ENCODE results near the gene POLD1. TPM values are rescaled to one million over a fixed set of nuclear protein-coding genes. Genes with fewer than 3 reads are reported as not detected.
"Not testable (repeated sequence)": the region's sequence is repeated elsewhere in the genome, so short reads cannot be mapped to it uniquely, and the experiment has no call there.

The POLD1 gene
- total and polyA plus RNA-seq, 4 experiments from 2014 or later = 29.3 to 41.1 (median 35.6) TPM

- ChIA-PET POLR2A (ENCODE audit: partially characterized antibody) (no interaction called here), CTCF (ENCODE audit: partially characterized antibody) (interaction anchor here (1.1 kb wide), 1 partner anchor 76 kb away, joined by 3 read pairs; no protein-coding TSS in a partner anchor)
- H3K4me1 Mint-ChIP-seq = peaks cover 6 to 21% (median 12%) of the 10 kb centered on the region in 4 donors
- no peaks in the 10 kb centered on the region for H3K36me3 ChIP-seq (ENCODE audit: insufficient read depth, low read length)
- no peaks in the 10 kb centered on the region for H3K9me3 ChIP-seq (ENCODE audit: control insufficient read depth in 1 of 2, low read length in 2 of 2)
- H3K4me3 ChIP-seq (ENCODE audit: low read length in 2 of 2) = no peak overlapping the region
- DNase-seq = no peak
- no peaks in the 10 kb centered on the region for H3K27me3 ChIP-seq (ENCODE audit: insufficient read depth, low read length)
- no peaks in the 10 kb centered on the region for H3K36me3 Mint-ChIP-seq
- intact Hi-C loops (cut with micrococcal nuclease) = no loop called here
- peak overlapping the region in 4 of 7 donors; percentile 10 to 78 (median 56) for H3K27ac Mint-ChIP-seq
- no peak overlapping the region for H3K27ac ChIP-seq (ENCODE audit: low read depth, low read length)
- no peaks in the 10 kb centered on the region for H3K9me3 Mint-ChIP-seq
- peaks cover 13% of the 10 kb centered on the region for H3K4me1 ChIP-seq (ENCODE audit: insufficient read depth, low read length)
- H3K4me3 Mint-ChIP-seq = peak overlapping the region; percentile 34 to 81 (median 68)
- H3K27me3 Mint-ChIP-seq = peaks cover 7 to 22% of the 10 kb centered on the region in 2 donors
These were observed 49.3 kb downstream of the POLD1 start for GRCh38 chr19:50433201-50434180.

- intact Hi-C loops (cut with micrococcal nuclease) = no loop called here
- Mint-ChIP-seq H3K27ac (no peak overlapping the region), H3K27me3 (peaks cover 5 to 20% of the 10 kb centered on the region in 2 donors), H3K4me1 (peaks cover 6 to 17% (median 9%) of the 10 kb centered on the region in 4 donors), H3K4me3 (peak overlapping the region in 1 of 8 donors; percentile 33), H3K9me3 (no peaks in the 10 kb centered on the region), H3K36me3 (no peaks in the 10 kb centered on the region)
- Histone ChIP-seq H3K4me3 (ENCODE audit: low read length in 2 of 2) (no peak overlapping the region), H3K27ac (ENCODE audit: low read depth, low read length) (no peak overlapping the region), H3K27me3 (ENCODE audit: insufficient read depth, low read length) (no peaks in the 10 kb centered on the region), H3K36me3 (ENCODE audit: insufficient read depth, low read length) (no peaks in the 10 kb centered on the region), H3K4me1 (ENCODE audit: insufficient read depth, low read length) (peaks cover 13% of the 10 kb centered on the region), H3K9me3 (ENCODE audit: control insufficient read depth in 1 of 2, low read length in 2 of 2) (no peaks in the 10 kb centered on the region)
- DNase-seq = no peak
- POLR2A ChIA-PET (ENCODE audit: partially characterized antibody) = no interaction called here
- CTCF ChIA-PET (ENCODE audit: partially characterized antibody) = no interaction called here
These were observed 50.4 kb downstream of the POLD1 start for GRCh38 chr19:50434525-50434924.

GRCh38 chr19:50435221-50435620, 51.1 kb downstream of the POLD1 start:
- Mint-ChIP-seq H3K4me3 (no peak overlapping the region), H3K27me3 (peaks cover 9 to 25% of the 10 kb centered on the region in 2 donors), H3K4me1 (peaks cover 6 to 17% (median 9%) of the 10 kb centered on the region in 4 donors), H3K27ac (no peak overlapping the region), H3K9me3 (no peaks in the 10 kb centered on the region), H3K36me3 (no peaks in the 10 kb centered on the region)
- Histone ChIP-seq H3K4me3 (ENCODE audit: low read length in 2 of 2) (no peak overlapping the region), H3K36me3 (ENCODE audit: insufficient read depth, low read length) (no peaks in the 10 kb centered on the region), H3K27me3 (ENCODE audit: insufficient read depth, low read length) (no peaks in the 10 kb centered on the region), H3K9me3 (ENCODE audit: control insufficient read depth in 1 of 2, low read length in 2 of 2) (no peaks in the 10 kb centered on the region), H3K27ac (ENCODE audit: low read depth, low read length) (no peak overlapping the region), H3K4me1 (ENCODE audit: insufficient read depth, low read length) (peaks cover 13% of the 10 kb centered on the region)
- ChIA-PET CTCF (ENCODE audit: partially characterized antibody) (no interaction called here), POLR2A (ENCODE audit: partially characterized antibody) (no interaction called here)
- intact Hi-C loops (cut with micrococcal nuclease) = no loop called here
- no peak for DNase-seq

GRCh38 chr19:50435627-50436026, 51.5 kb downstream of the POLD1 start:
- Histone ChIP-seq H3K27me3 (ENCODE audit: insufficient read depth, low read length) (no peaks in the 10 kb centered on the region), H3K36me3 (ENCODE audit: insufficient read depth, low read length) (no peaks in the 10 kb centered on the region), H3K4me3 (ENCODE audit: low read length in 2 of 2) (no peak overlapping the region), H3K27ac (ENCODE audit: low read depth, low read length) (no peak overlapping the region), H3K4me1 (ENCODE audit: insufficient read depth, low read length) (peaks cover 13% of the 10 kb centered on the region), H3K9me3 (ENCODE audit: control insufficient read depth in 1 of 2, low read length in 2 of 2) (no peaks in the 10 kb centered on the region)
- intact Hi-C loops (cut with micrococcal nuclease) = no loop called here
- Mint-ChIP-seq H3K4me3 (no peak overlapping the region), H3K4me1 (peaks cover 6 to 16% (median 9%) of the 10 kb centered on the region in 4 donors), H3K9me3 (peaks cover 0 to 2% (median 0%) of the 10 kb centered on the region in 8 donors), H3K27me3 (peaks cover 9 to 25% of the 10 kb centered on the region in 2 donors), H3K36me3 (no peaks in the 10 kb centered on the region), H3K27ac (no peak overlapping the region)
- CTCF ChIA-PET (ENCODE audit: partially characterized antibody) = no interaction called here
- DNase-seq = no peak
- POLR2A ChIA-PET (ENCODE audit: partially characterized antibody) = no interaction called here

DNA sequence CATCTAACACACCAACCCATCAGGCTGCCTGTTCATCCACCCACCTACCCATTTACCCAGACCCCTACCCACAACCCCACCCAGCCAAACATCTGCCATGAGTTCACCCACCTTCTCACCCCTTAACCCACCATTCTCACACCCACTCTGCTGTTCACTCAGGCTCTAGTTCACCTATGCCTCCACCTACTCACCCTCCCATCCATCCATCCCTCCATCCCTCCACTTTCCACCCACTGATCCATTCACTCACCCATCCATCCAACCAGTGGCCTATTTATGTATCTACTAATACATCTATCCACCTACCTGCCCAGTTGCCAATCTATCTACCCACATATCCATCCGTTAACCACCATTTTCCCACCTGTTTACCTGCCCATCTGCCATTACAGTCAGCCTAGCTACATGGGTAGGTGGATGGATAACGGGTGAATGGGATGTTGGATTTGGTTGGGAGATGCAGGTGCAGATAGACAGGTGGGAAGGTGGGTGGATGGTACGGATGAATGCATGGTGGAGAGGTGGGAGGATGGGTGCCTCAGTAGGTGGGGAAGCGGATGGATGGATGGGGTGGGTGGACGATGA, 53.8 kb downstream of the POLD1 start:
- Mint-ChIP-seq H3K27me3 (peaks cover 8 to 18% of the 10 kb centered on the region in 2 donors), H3K27ac (no peak overlapping the region), H3K36me3 (no peaks in the 10 kb centered on the region), H3K4me3 (no peak overlapping the region), H3K4me1 (peaks cover 0 to 2% (median 0%) of the 10 kb centered on the region in 4 donors), H3K9me3 (peaks cover 0 to 2% (median 0%) of the 10 kb centered on the region in 8 donors)
- Histone ChIP-seq H3K27ac (ENCODE audit: low read depth, low read length) (no peak overlapping the region), H3K27me3 (ENCODE audit: insufficient read depth, low read length) (no peaks in the 10 kb centered on the region), H3K36me3 (ENCODE audit: insufficient read depth, low read length) (no peaks in the 10 kb centered on the region), H3K4me3 (ENCODE audit: low read length in 2 of 2) (no peak overlapping the region), H3K9me3 (ENCODE audit: control insufficient read depth in 1 of 2, low read length in 2 of 2) (no peaks in the 10 kb centered on the region), H3K4me1 (ENCODE audit: insufficient read depth, low read length) (no peaks in the 10 kb centered on the region)
- ChIA-PET POLR2A (ENCODE audit: partially characterized antibody) (no interaction called here), CTCF (ENCODE audit: partially characterized antibody) (no interaction called here)
- no peak for DNase-seq
- intact Hi-C loops (cut with micrococcal nuclease) = no loop called here

DNA sequence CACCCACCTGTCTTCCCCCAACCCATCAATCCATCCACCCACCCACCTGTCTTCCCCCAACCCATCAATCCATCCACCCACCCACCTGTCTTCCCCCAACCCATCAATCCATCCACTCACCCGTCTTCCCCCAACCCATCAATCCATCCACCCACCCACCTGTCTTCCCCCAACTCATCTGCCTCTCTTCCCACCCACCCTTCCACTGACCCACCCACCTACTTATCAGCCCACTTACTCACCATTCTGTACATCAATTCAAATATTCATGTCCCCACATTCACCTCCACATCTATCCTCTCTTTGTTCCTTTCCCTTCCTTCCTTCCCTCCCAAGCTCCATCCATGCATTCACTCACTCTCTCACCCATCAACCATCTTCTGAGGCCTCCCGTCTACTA, 55.0 kb downstream of the POLD1 start:
- H3K27ac Mint-ChIP-seq; H3K4me3 Mint-ChIP-seq; H3K4me1 ChIP-seq (ENCODE audit: insufficient read depth, low read length); CTCF ChIA-PET (ENCODE audit: partially characterized antibody); H3K9me3 ChIP-seq (ENCODE audit: control insufficient read depth in 1 of 2, low read length in 2 of 2); H3K9me3 Mint-ChIP-seq; H3K36me3 Mint-ChIP-seq; H3K4me1 Mint-ChIP-seq; H3K36me3 ChIP-seq (ENCODE audit: insufficient read depth, low read length); H3K4me3 ChIP-seq (ENCODE audit: low read length in 2 of 2); H3K27ac ChIP-seq (ENCODE audit: low read depth, low read length); intact Hi-C loops (cut with micrococcal nuclease); POLR2A ChIA-PET (ENCODE audit: partially characterized antibody); H3K27me3 ChIP-seq (ENCODE audit: insufficient read depth, low read length); DNase-seq: not testable (repeated sequence)
- H3K27me3 Mint-ChIP-seq = peaks cover 6 to 22% of the 10 kb centered on the region in 2 donors

- Histone ChIP-seq H3K27ac (ENCODE audit: low read depth, low read length) (no peak overlapping the region), H3K4me3 (ENCODE audit: low read length in 2 of 2) (no peak overlapping the region), H3K27me3 (ENCODE audit: insufficient read depth, low read length) (no peaks in the 10 kb centered on the region), H3K36me3 (ENCODE audit: insufficient read depth, low read length) (no peaks in the 10 kb centered on the region), H3K4me1 (ENCODE audit: insufficient read depth, low read length) (no peaks in the 10 kb centered on the region), H3K9me3 (ENCODE audit: control insufficient read depth in 1 of 2, low read length in 2 of 2) (no peaks in the 10 kb centered on the region)
- ChIA-PET POLR2A (ENCODE audit: partially characterized antibody) (no interaction called here), CTCF (ENCODE audit: partially characterized antibody) (no interaction called here)
- Mint-ChIP-seq H3K4me3 (no peak overlapping the region), H3K27ac (no peak overlapping the region), H3K9me3 (peaks cover 0 to 4% (median 0%) of the 10 kb centered on the region in 8 donors), H3K4me1 (peaks cover 0 to 4% (median 1%) of the 10 kb centered on the region in 4 donors), H3K36me3 (no peaks in the 10 kb centered on the region), H3K27me3 (peaks cover 10 to 24% of the 10 kb centered on the region in 2 donors)
- intact Hi-C loops (cut with micrococcal nuclease) = no loop called here
- DNase-seq = no peak
These were observed 59.9 kb downstream of the POLD1 start for GRCh38 chr19:50444059-50444458.

Data from CD4-positive, alpha-beta memory T cell (primary cell).